Glomerular visceral epithelial cell (primary cell): ENCODE measurements around the gene RASSF7.

Source experiments
- DNase-seq: peaks from one replicate; pipeline ENCODE4 v3.0.0-alpha.2; 2016; ENCODE audit errors: extremely low spot score

Gene RASSF7

DNA sequence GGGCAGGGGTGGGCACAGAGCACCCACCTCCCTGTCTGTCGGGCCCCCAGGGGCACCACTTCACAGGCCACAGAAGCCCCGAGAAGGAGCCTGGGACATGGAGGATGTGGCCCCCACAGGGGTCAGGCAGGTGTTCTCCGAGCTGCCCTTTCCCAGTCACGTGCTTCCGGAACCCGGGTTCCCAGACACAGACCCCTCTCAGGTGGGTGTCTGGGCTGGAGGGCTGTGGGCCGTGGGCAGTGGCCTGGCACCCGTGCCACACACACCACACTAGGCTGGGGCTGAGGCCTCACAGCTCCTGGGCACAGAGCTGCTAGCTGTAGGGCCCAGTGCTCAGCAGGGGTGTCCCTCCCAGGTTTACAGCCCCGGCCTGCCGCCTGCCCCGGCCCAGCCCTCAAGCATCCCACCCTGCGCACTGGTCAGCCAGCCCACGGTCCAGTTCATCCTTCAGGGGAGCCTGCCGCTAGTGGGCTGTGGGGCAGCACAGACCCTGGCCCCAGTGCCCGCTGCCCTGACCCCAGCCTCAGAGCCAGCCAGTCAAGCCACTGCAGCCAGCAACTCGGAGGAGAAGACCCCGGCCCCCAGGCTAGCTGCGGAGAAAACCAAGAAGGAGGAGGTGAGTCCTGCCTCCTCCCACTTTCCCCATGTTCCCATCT, 49.5 kb downstream of the RASSF7 start:
- no peak for DNase-seq

GRCh38 chr11:611001-611996, 50.5 kb downstream of the RASSF7 start:
- DNase-seq: no peak

GRCh38 chr11:612201-612960, 51.6 kb downstream of the RASSF7 start:
- DNase-seq: peak; percentile 53

GRCh38 chr11:612961-613300, 52.2 kb downstream of the RASSF7 start:
- no peak for DNase-seq

DNA sequence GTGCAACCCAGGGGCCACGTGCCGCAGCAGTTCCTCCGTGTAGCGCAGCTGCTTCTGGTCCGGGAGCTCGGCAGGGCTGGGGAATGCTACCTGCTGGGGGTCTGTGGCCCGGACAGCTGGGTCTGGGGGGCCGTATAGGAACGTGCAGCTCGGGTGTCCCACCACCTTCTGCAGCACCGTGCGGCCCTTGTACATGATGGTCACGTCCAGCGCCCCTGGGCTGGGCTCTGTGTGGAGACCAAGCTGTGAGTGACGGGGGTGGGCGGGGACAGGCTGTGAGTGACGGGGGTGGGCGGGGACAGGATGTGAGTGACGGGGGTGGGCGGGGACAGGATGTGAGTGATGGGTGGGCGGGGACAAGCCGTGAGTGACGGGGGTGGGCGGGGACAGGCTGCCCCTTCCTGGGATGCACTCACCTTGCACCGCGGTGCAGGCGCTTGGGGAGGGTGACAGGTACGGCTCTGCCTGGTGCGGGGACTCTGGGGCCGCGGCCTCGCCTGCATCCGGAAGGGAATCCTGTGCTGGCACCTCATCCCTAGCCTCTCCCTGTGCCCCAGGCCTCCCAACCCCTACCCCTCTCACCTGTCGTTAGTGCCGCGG, 52.7 kb downstream of the RASSF7 start:
- DNase-seq: peak; percentile 69
